SK-N-SH (cell line): Measurements from ENCODE around the gene SNPH. TPM values are rescaled to one million over a fixed set of nuclear protein-coding genes. Genes with fewer than 3 reads are reported as not detected.

Source experiments
- CTCF ChIA-PET: fragments of 300-600, 350-600 bp; formaldehyde crosslinking; extraction: SDS; loops from one replicate; lab custom pipeline; 2021; lab: Yijun Ruan, JAX
- POLR2A ChIA-PET: fragments of 350-600 bp; sonication (Branson Sonifier 250); formaldehyde crosslinking; extraction: SDS; loops from one replicate; lab custom pipeline; 2020; ENCODE audit warnings: antibody characterized with exemption, inconsistent platforms; lab: Yijun Ruan, JAX
- DNase-seq: peaks from one replicate; pipeline ENCODE4 v3.0.0; 2012
- H2AFZ ChIP-seq: fragments of 200-600 bp; sonication (generic); 2 replicates; pipeline ENCODE4 v1.8.1; 2016; ENCODE audit warnings: antibody characterized with exemption, mild to moderate bottlenecking, low read depth
- H3F3A ChIP-seq: fragments of 200-600 bp; sonication (generic); replicated peaks from 2 replicates; pipeline ENCODE3; 2016; ENCODE audit warnings: antibody characterized with exemption, mild to moderate bottlenecking; ENCODE audit not compliant: insufficient read depth
- H3K27ac ChIP-seq, 2 experiments: fragments of 200-500 bp in 1 of 2; fragments of 200-600 bp in 1 of 2; sonication (Bioruptor generic) in 1 of 2; sonication (generic), shearing (Covaris generic) in 1 of 2; 2 replicates each; pipeline versions ENCODE4 v1.5.1 to v1.6.1; 2014 to 2016; ENCODE audit warnings: low read depth in 2 of 2, inconsistent platforms in 1 of 2, low read length in 1 of 2, mild to moderate bottlenecking in 1 of 2, mixed read lengths in 1 of 2
- H3K27me3 ChIP-seq: fragments of 200-600 bp; sonication (generic), shearing (Covaris generic); 2 replicates; pipeline ENCODE4 v1.6.1; 2016; ENCODE audit warnings: mixed run types; ENCODE audit not compliant: insufficient read depth
- H3K36me3 ChIP-seq, 2 experiments: fragments of 200-500 bp in 1 of 2; fragments of 200-600 bp in 1 of 2; sonication (Bioruptor generic) in 1 of 2; sonication (generic) in 1 of 2; replicated peaks in 1 of 2; 2 replicates each; pipeline versions ENCODE3 to v1.5.1; 2014 to 2016; ENCODE audit warnings: low read length in 1 of 2, mild to moderate bottlenecking in 1 of 2; ENCODE audit not compliant: insufficient read depth in 2 of 2, control insufficient read depth in 1 of 2
- H3K4me1 ChIP-seq, 2 experiments: fragments of 200-500 bp in 1 of 2; fragments of 200-600 bp in 1 of 2; sonication (Bioruptor generic) in 1 of 2; sonication (generic), shearing (Covaris generic) in 1 of 2; 2 replicates each; pipeline versions ENCODE4 v1.5.1 to v1.6.1; 2014 to 2016; ENCODE audit warnings: low read depth in 1 of 2, low read length in 1 of 2, mixed run types in 1 of 2; ENCODE audit not compliant: insufficient read depth in 2 of 2, control insufficient read depth in 1 of 2
- H3K4me2 ChIP-seq: fragments of 200-600 bp; sonication (generic), shearing (Covaris generic); 2 replicates; pipeline ENCODE4 v1.6.1; 2017; ENCODE audit warnings: mixed run types
- H3K4me3 ChIP-seq, 2 experiments: fragments of 200-500 bp in 1 of 2; fragments of 200-600 bp in 1 of 2; sonication (Bioruptor generic) in 1 of 2; sonication (generic), shearing (Covaris generic) in 1 of 2; 2 replicates each; pipeline versions ENCODE4 v1.5.1 to v1.8.1; 2014 to 2016; ENCODE audit warnings: low read depth in 2 of 2, inconsistent platforms in 1 of 2, low read length in 1 of 2, mild to moderate bottlenecking in 1 of 2, mixed read lengths in 1 of 2, moderate library complexity in 1 of 2
- H3K79me2 ChIP-seq: fragments of 200-600 bp; sonication (generic); 2 replicates; pipeline ENCODE4 v1.8.1; 2017; ENCODE audit warnings: mild to moderate bottlenecking; ENCODE audit not compliant: insufficient read depth
- H3K9ac ChIP-seq: fragments of 200-600 bp; sonication (generic); 2 replicates; pipeline ENCODE4 v1.6.1; 2017; ENCODE audit warnings: mixed run types
- H3K9me2 ChIP-seq: fragments of 200-600 bp; sonication (generic); 2 replicates; pipeline ENCODE4 v1.6.1; 2017; ENCODE audit warnings: mixed run types
- H3K9me3 ChIP-seq: fragments of 200-600 bp; sonication (generic); 2 replicates; pipeline ENCODE4 v1.6.1; 2017; ENCODE audit warnings: mixed run types, mild to moderate bottlenecking, moderate library complexity
- H4K20me1 ChIP-seq: fragments of 200-600 bp; sonication (generic); 2 replicates; pipeline ENCODE4 v1.6.1; 2017; ENCODE audit warnings: mild to moderate bottlenecking, mixed run types; ENCODE audit not compliant: insufficient read depth
- CHD2 ChIP-seq: fragments of 150-350 bp; IDR thresholded peaks from 2 replicates; pipeline ENCODE4 v1.6.1; 2018; ENCODE audit warnings: low read length; ENCODE audit not compliant: partially characterized antibody
- CTCF ChIP-seq: fragments of 200-600 bp; sonication (generic); IDR thresholded peaks from 2 replicates; pipeline ENCODE4 v1.6.1; 2017; ENCODE audit warnings: antibody characterized with exemption, mild to moderate bottlenecking, moderate library complexity
- ELF1 ChIP-seq: IDR thresholded peaks from 2 replicates; pipeline ENCODE4 v1.4.0; 2012
- EP300 ChIP-seq, 2 experiments: IDR thresholded peaks; 2 replicates each; pipeline versions ENCODE4 v1.4.0 to v1.6.1; 2012; ENCODE audit warnings: borderline replicate concordance in 1 of 2, low read depth in 1 of 2, low read length in 1 of 2
- FOSL2 ChIP-seq: IDR thresholded peaks from 2 replicates; pipeline ENCODE4 v1.4.0; 2012; ENCODE audit warnings: low read depth, mild to moderate bottlenecking, moderate library complexity, borderline replicate concordance
- FOXM1 ChIP-seq: IDR thresholded peaks from 2 replicates; pipeline ENCODE4 v1.4.0; 2012; ENCODE audit warnings: low read depth, mild to moderate bottlenecking
- GABPA ChIP-seq: IDR thresholded peaks from 2 replicates; pipeline ENCODE4 v1.4.0; 2012; ENCODE audit warnings: low read depth, mild to moderate bottlenecking
- GATA2 ChIP-seq: sonication (generic); formaldehyde crosslinking; IDR thresholded peaks from 2 replicates; pipeline ENCODE4 v1.5.0; 2020; ENCODE audit warnings: mild to moderate bottlenecking, missing genetic modification reagents
- IRF3 ChIP-seq: fragments of 150-350 bp; IDR thresholded peaks from 2 replicates; pipeline ENCODE4 v1.6.1; 2016; ENCODE audit warnings: mild to moderate bottlenecking, low read depth, low read length
- JUND ChIP-seq: IDR thresholded peaks from 2 replicates; pipeline ENCODE4 v1.4.0; 2012
- MAX ChIP-seq: IDR thresholded peaks from 2 replicates; pipeline ENCODE4 v1.4.0; 2012; ENCODE audit warnings: low read depth
- MEF2A ChIP-seq: IDR thresholded peaks from 2 replicates; pipeline ENCODE4 v1.4.0; 2012; ENCODE audit warnings: low read depth, borderline replicate concordance
- MXI1 ChIP-seq: IDR thresholded peaks from 2 replicates; pipeline ENCODE4 v1.6.1; 2012; ENCODE audit warnings: mild to moderate bottlenecking, low read depth, low read length, improper control_type of control experiment
- NFIC ChIP-seq: IDR thresholded peaks from 2 replicates; pipeline ENCODE4 v1.4.0; 2012; ENCODE audit warnings: borderline replicate concordance
- PBX3 ChIP-seq: IDR thresholded peaks from 2 replicates; pipeline ENCODE4; 2012
- POLR2AphosphoS5 ChIP-seq: IDR thresholded peaks from 2 replicates; pipeline ENCODE4 v1.6.1; 2012; ENCODE audit warnings: low read depth, low read length
- RAD21 ChIP-seq: IDR thresholded peaks from 2 replicates; pipeline ENCODE4 v1.6.1; 2012; ENCODE audit warnings: mild to moderate bottlenecking, low read length
- RCOR1 ChIP-seq: fragments of 150-350 bp; IDR thresholded peaks from 2 replicates; pipeline ENCODE4 v1.6.1; 2017; ENCODE audit warnings: antibody characterized with exemption, low read length
- RFX5 ChIP-seq: IDR thresholded peaks from 2 replicates; pipeline ENCODE4 v1.6.1; 2012; ENCODE audit warnings: mild to moderate bottlenecking, improper control_type of control experiment, low read length
- RXRA ChIP-seq: IDR thresholded peaks from 2 replicates; pipeline ENCODE4 v1.4.0; 2012; ENCODE audit warnings: low read depth, mild to moderate bottlenecking, borderline replicate concordance
- SIN3A ChIP-seq: IDR thresholded peaks from 2 replicates; pipeline ENCODE4 v1.6.1; 2012; ENCODE audit warnings: low read depth, mild to moderate bottlenecking, low read length, moderate library complexity, borderline replicate concordance
- TAF1 ChIP-seq: IDR thresholded peaks from 2 replicates; pipeline ENCODE4 v1.6.1; 2012; ENCODE audit warnings: low read depth, mild to moderate bottlenecking, low read length, moderate library complexity, borderline replicate concordance
- TCF12 ChIP-seq: IDR thresholded peaks from 2 replicates; pipeline ENCODE4 v1.4.0; 2012
- TEAD4 ChIP-seq: IDR thresholded peaks from 2 replicates; pipeline ENCODE4 v1.4.0; 2012; ENCODE audit warnings: mild to moderate bottlenecking, borderline replicate concordance; ENCODE audit not compliant: insufficient read depth
- USF1 ChIP-seq: IDR thresholded peaks from 2 replicates; pipeline ENCODE4 v1.4.0; 2012; ENCODE audit warnings: low read depth, borderline replicate concordance
- YY1 ChIP-seq: IDR thresholded peaks from 2 replicates; pipeline ENCODE4 v1.4.0; 2012; ENCODE audit warnings: low read depth, mild to moderate bottlenecking
- ZBTB33 ChIP-seq: IDR thresholded peaks from 2 replicates; pipeline ENCODE4 v1.4.0; 2012; ENCODE audit warnings: low read depth, borderline replicate concordance
- WGBS: methylation state at CpG from one replicate; pipeline ENCODE4 v1.1.6; 2017; ENCODE audit warnings: low lambda C conversion rate; 5-methylcytosine and 5-hydroxymethylcytosine counted together
- polyA plus RNA-seq, 3 experiments: library from polyadenylated mRNA; depleted of rRNA; stranded (reverse); fragments of >200 nt; gene quantifications; 2 replicates each; pipeline ENCODE4 v1.2.3, GENCODE V29; 2012

SNPH gene
- polyA plus RNA-seq, 1 of the 3 experiments (the other 2 are of a cell fraction): 2.5 TPM

GRCh38 chr20:1325173-1326030 lies 59.3 kb downstream of the SNPH start:
- DNase-seq: peak; percentile 98
- Histone ChIP-seq H3K9me2 (no peaks in the 10 kb centered on the region), H3K9ac (peak overlapping the region; percentile 99), H3K4me2 (peak overlapping the region; percentile 89), H3F3A (peaks cover 17% of the 10 kb centered on the region), H4K20me1 (peaks cover 5% of the 10 kb centered on the region; the same call in 1 of the 2 replicates), H3K36me3 (no peaks in the 10 kb centered on the region), H3K27ac (peak overlapping the region; percentile 94 to 98), H3K4me3 (peak overlapping the region; percentile 87 to 97), H3K9me3 (no peaks in the 10 kb centered on the region), H3K27me3 (no peaks in the 10 kb centered on the region), H3K4me1 (peaks cover 32 to 39% of the 10 kb centered on the region in 2 experiments), H3K79me2 (peaks cover 49% of the 10 kb centered on the region), H2AFZ (peak overlapping the region; percentile 66; the same call in 1 of the 2 replicates)
- WGBS: 1% methylated on average over 47 of the region's 56 CpGs
- ChIA-PET CTCF (interaction anchor here (1.6 to 2.0 kb wide), 2 partner anchors 67 to 112 kb away, joined by 4 to 11 read pairs; no protein-coding TSS in a partner anchor), POLR2A (interaction anchor here (1.3 kb wide), 1 partner anchor 66 kb away, joined by 8 read pairs; no protein-coding TSS in a partner anchor)
- no peak for TF ChIP-seq TCF12
- no peak for TF ChIP-seq EP300 (IDR thresholded peaks at IDR 0.05; ENCODE audit: borderline replicate concordance in 1 of 2, low read depth in 1 of 2, low read length in 1 of 2)
- TF ChIP-seq PBX3: no peak
- peak; percentile 17; the same call in 1 of the 2 replicates for TF ChIP-seq CTCF
- no peak for TF ChIP-seq MEF2A
- no peak for TF ChIP-seq FOSL2
- TF ChIP-seq USF1: no peak
- TF ChIP-seq MXI1: peak; percentile 99
- TF ChIP-seq TEAD4: no peak
- TF ChIP-seq RAD21: peak; percentile 3; the same call in 1 of the 2 replicates
- TF ChIP-seq ZBTB33: no peak
- TF ChIP-seq ELF1: no peak; the same call in 1 of the 2 replicates
- no peak for TF ChIP-seq FOXM1
- TF ChIP-seq POLR2AphosphoS5: peak; percentile 96
- TF ChIP-seq SIN3A: peak; percentile 62; the same call in 1 of the 2 replicates
- TF ChIP-seq JUND: no peak
- no peak; the same call in 1 of the 2 replicates for TF ChIP-seq RXRA
- peak; percentile 90; the same call in 1 of the 2 replicates for TF ChIP-seq TAF1
- TF ChIP-seq MAX: peak; percentile 88
- TF ChIP-seq CHD2: no peak
- no peak; the same call in 1 of the 2 replicates for TF ChIP-seq RFX5
- no peak for TF ChIP-seq GATA2 (CRISPR knock-in tag)
- no peak for TF ChIP-seq RCOR1
- no peak for TF ChIP-seq IRF3
- TF ChIP-seq NFIC: no peak
- no peak; the same call in 1 of the 2 replicates for TF ChIP-seq GABPA
- peak; percentile 97 for TF ChIP-seq YY1
